ENCODE results near the gene MS4A2. TPM values are rescaled to one million over a fixed set of nuclear protein-coding genes. Genes with fewer than 3 reads are reported as not detected.
"Not testable (repeated sequence)": the region's sequence is repeated elsewhere in the genome, so short reads cannot be mapped to it uniquely, and the experiment has no call there.

Gene MS4A2
- total RNA-seq, 1 donor from 2014 or later, result not detected

DNA sequence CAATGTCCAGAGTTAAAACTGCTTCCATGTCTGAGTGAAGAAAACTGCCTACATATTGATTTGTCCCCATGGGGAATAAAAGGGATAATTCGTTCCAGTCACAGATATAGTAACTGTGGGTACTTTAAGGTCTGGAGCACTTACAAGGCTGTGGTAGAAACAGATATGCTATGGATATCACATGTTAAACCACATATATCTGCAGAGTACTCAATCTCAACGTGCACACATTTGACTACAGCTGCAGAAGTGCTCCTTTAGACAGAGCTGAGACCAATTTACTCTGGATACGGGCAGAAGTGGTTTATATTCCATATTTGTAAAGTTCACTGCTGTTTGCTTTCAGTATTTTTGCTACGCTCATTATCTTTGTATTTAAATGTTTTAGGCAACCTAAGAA lies 9.7 kb upstream of the MS4A2 start:
- no peaks in the 10 kb centered on the region for H3K36me3 Mint-ChIP-seq (ENCODE audit: low read depth)
- H3K4me3 Mint-ChIP-seq (ENCODE audit: low read depth), result no peak overlapping the region
- no peaks in the 10 kb centered on the region for H3K4me1 Mint-ChIP-seq (ENCODE audit: low read depth)
- peaks cover 4% of the 10 kb centered on the region for H3K27me3 Mint-ChIP-seq (ENCODE audit: low read depth)
- H3K9me3 Mint-ChIP-seq, result no peaks in the 10 kb centered on the region
- intact Hi-C loops (cut with micrococcal nuclease), result no loop called here
- no peak for DNase-seq (ENCODE audit: low spot score)
- H3K27ac Mint-ChIP-seq, result no peak overlapping the region

DNA sequence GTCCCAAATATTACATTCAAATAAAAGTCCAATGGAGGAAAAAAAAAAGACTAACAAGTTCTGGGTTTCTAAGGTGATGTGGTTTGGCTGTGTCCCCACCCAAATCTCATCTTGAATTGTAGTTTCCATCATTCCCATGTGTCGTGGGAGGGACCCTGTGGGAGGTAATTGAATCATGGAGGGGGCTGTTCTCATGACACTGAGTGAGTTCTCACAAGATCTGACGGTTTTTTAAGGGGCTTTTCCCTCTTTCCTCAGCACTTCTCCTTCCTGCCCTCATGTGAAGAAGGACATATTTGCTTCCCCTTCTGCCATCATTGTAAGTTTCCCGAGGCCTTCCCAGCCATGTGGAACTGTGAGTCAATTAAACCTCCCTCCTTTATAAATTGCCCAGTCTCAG lies 7.9 kb upstream of the MS4A2 start:
- Mint-ChIP-seq H3K4me1 (ENCODE audit: low read depth) (no peaks in the 10 kb centered on the region), H3K27ac (no peak overlapping the region), H3K36me3 (ENCODE audit: low read depth) (no peaks in the 10 kb centered on the region), H3K27me3 (ENCODE audit: low read depth) (peaks cover 4% of the 10 kb centered on the region), H3K4me3 (ENCODE audit: low read depth) (no peak overlapping the region), H3K9me3 (no peaks in the 10 kb centered on the region)
- DNase-seq (ENCODE audit: low spot score), result no peak
- intact Hi-C loops (cut with micrococcal nuclease), result no loop called here

DNA sequence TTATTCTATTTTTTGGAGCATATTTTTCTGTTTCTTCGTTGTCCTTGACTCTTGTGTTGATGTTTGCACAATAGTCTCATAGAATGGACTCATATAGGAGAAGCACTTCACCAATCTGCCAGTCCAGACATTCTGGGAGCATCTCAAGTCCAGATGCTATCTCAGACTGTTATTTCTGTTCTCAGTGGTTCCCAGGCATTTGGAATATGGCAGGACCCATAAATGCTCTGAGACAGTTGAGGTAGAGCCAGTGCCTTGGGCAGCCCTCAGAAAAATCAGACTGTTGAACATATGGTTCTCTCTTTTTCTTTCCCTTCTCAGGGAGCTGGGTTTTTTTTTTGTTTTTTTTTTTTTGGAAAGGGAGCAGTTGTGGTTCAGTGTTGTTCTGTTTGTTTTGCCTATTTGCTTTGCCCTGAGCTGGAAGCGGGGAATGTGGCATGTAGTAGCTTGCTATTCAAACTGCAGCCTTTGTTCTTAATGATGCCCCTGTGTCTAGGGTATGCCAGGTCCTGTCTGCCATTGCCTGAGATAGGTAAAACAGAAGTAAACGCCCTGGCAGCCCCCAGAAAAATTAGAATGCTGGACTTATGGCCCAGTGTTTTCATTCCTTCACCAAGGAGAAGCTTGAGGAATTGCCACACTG lies 3.7 kb upstream of the MS4A2 start:
- Mint-ChIP-seq H3K27ac (no peak overlapping the region), H3K4me3 (ENCODE audit: low read depth) (no peak overlapping the region), H3K4me1 (ENCODE audit: low read depth) (no peaks in the 10 kb centered on the region), H3K36me3 (ENCODE audit: low read depth) (no peaks in the 10 kb centered on the region), H3K27me3 (ENCODE audit: low read depth) (peaks cover 4% of the 10 kb centered on the region), H3K9me3 (no peaks in the 10 kb centered on the region)
- DNase-seq (ENCODE audit: low spot score), result no peak
- intact Hi-C loops (cut with micrococcal nuclease), result no loop called here

DNA sequence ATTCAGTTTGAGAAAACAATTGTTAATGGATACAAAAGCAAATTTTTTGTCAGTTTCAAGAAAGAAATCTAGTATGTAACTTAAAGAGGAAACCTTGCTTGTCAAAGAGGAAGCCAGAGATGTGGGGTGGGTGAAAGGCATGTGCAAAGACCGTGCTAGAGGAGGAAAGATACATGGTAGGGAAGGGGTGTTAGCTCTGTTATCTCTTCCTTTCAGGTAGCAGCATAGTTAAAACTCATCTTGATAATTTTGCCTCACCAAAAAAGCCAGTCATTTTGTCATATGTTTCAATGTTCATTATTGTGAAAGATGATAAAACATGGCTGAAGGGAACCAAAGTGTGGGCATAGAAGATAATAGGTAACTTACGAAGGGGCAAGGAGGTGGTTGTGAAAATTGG lies 2.6 kb upstream of the MS4A2 start:
- peaks cover 4% of the 10 kb centered on the region for H3K27me3 Mint-ChIP-seq (ENCODE audit: low read depth)
- H3K36me3 Mint-ChIP-seq (ENCODE audit: low read depth), result no peaks in the 10 kb centered on the region
- H3K4me3 Mint-ChIP-seq (ENCODE audit: low read depth), result no peak overlapping the region
- no peaks in the 10 kb centered on the region for H3K4me1 Mint-ChIP-seq (ENCODE audit: low read depth)
- no peak overlapping the region for H3K27ac Mint-ChIP-seq
- intact Hi-C loops (cut with micrococcal nuclease), result no loop called here
- no peak for DNase-seq (ENCODE audit: low spot score)
- H3K9me3 Mint-ChIP-seq, result no peaks in the 10 kb centered on the region

DNA sequence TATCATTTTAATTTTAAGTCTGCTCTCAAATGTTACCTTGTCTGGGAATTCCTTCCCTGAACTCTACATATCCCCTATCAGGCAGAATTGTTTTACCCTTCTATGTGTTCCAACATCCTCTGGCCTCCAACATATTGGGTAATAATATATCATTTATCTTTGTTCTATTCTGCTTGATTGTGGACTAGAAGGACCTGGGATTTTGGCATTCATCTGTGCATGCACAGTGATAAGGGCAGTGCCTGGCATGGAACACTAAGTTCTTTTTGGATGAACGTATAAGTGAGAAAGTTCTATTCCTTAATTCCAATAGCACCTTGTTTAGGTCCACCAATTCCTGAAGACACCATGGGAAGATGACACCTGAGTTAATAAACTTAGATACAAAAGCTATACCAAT lies 1.2 kb upstream of the MS4A2 start:
- no peak for DNase-seq (ENCODE audit: low spot score)
- H3K4me3 Mint-ChIP-seq (ENCODE audit: low read depth), result no peak overlapping the region
- H3K4me1 Mint-ChIP-seq (ENCODE audit: low read depth), result no peaks in the 10 kb centered on the region
- H3K27ac Mint-ChIP-seq, result no peak overlapping the region
- intact Hi-C loops (cut with micrococcal nuclease), result no loop called here
- no peaks in the 10 kb centered on the region for H3K9me3 Mint-ChIP-seq
- no peaks in the 10 kb centered on the region for H3K36me3 Mint-ChIP-seq (ENCODE audit: low read depth)
- H3K27me3 Mint-ChIP-seq (ENCODE audit: low read depth), result peaks cover 2% of the 10 kb centered on the region

DNA sequence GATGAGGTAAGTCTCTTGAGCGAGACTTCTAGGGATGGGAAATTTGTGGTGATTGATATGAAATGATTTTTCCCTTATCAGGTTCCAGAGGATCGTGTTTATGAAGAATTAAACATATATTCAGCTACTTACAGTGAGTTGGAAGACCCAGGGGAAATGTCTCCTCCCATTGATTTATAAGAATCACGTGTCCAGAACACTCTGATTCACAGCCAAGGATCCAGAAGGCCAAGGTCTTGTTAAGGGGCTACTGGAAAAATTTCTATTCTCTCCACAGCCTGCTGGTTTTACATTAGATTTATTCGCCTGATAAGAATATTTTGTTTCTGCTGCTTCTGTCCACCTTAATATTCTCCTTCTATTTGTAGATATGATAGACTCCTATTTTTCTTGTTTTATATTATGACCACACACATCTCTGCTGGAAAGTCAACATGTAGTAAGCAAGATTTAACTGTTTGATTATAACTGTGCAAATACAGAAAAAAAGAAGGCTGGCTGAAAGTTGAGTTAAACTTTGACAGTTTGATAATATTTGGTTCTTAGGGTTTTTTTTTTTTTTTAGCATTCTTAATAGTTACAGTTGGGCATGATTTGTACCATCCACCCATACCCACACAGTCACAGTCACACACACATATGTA lies 7.1 kb downstream of the MS4A2 start:
- Mint-ChIP-seq H3K27me3 (ENCODE audit: low read depth) (no peaks in the 10 kb centered on the region), H3K36me3 (ENCODE audit: low read depth) (no peaks in the 10 kb centered on the region), H3K4me1 (ENCODE audit: low read depth) (no peaks in the 10 kb centered on the region), H3K4me3 (ENCODE audit: low read depth) (no peak overlapping the region), H3K9me3 (no peaks in the 10 kb centered on the region), H3K27ac (no peak overlapping the region)
- intact Hi-C loops (cut with micrococcal nuclease), result no loop called here
- DNase-seq (ENCODE audit: low spot score), result no peak

DNA sequence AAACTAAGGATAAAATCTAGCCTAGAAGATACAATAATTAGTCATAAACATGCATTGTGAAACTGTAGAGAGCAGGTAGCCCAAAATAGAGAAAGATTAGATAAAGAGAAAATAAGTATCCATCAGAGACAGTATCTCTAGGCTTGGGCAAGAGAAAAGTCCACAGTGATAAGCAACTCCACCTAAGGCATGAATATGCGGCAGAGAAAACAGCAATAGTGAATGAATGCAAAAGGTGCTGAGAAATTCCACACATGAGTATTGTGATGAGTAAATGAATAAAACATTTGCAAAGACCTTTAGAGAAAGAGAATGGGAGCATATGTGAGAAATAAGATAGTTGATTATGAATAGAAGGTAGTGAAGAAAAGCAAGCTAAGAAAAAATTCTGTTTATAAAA lies 8.7 kb downstream of the MS4A2 start:
- Mint-ChIP-seq H3K27ac (no peak overlapping the region), H3K36me3 (ENCODE audit: low read depth) (no peaks in the 10 kb centered on the region), H3K4me1 (ENCODE audit: low read depth) (no peaks in the 10 kb centered on the region), H3K4me3 (ENCODE audit: low read depth) (no peak overlapping the region), H3K9me3 (no peaks in the 10 kb centered on the region), H3K27me3 (ENCODE audit: low read depth) (no peaks in the 10 kb centered on the region)
- intact Hi-C loops (cut with micrococcal nuclease), result no loop called here
- DNase-seq (ENCODE audit: low spot score), result no peak

DNA sequence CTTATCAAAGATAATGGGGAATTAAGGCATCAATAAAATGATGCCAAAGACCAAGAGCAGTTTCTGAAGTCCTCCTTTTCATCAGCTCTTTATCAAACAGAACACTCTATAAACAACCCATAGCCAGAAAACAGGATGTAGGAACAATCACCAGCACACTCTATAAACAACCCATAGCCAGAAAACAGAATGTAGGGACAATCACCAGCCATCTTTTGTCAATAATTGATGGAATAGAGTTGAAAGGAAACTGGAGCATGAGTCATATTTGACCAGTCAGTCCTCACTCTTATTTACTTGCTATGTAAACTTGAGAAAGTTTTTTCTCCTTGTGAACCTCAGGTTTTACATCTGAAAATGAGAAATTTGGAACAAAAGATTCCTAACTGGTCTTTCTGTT lies 10.0 kb downstream of the MS4A2 start:
- H3K27ac Mint-ChIP-seq, result no peak overlapping the region
- H3K4me1 Mint-ChIP-seq (ENCODE audit: low read depth), result no peaks in the 10 kb centered on the region
- H3K4me3 Mint-ChIP-seq (ENCODE audit: low read depth), result no peak overlapping the region
- no peaks in the 10 kb centered on the region for H3K36me3 Mint-ChIP-seq (ENCODE audit: low read depth)
- DNase-seq (ENCODE audit: low spot score), result no peak
- H3K27me3 Mint-ChIP-seq (ENCODE audit: low read depth), result no peaks in the 10 kb centered on the region
- intact Hi-C loops (cut with micrococcal nuclease), result no loop called here
- no peaks in the 10 kb centered on the region for H3K9me3 Mint-ChIP-seq

DNA sequence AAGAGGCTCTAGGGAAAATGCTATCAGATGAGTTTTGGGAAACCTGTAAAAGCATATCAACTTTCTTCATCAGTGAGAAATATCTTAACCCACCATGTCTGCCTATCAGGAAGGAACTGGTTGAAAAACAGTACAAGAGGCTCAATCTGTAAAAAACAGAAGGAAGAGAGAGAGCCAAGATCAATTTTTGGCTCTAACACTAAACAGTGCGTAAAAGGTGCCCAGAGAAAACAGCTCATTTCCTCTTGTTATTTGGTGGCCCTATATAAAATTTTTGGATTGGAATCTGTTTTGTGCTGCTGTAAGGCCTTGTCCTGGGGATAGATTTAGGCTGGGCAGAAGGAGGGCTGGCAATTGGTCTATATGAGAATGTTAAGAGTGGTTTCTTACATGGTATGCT lies 12.1 kb downstream of the MS4A2 start:
- Mint-ChIP-seq H3K36me3 (ENCODE audit: low read depth) (no peaks in the 10 kb centered on the region), H3K27me3 (ENCODE audit: low read depth) (peaks cover 2% of the 10 kb centered on the region), H3K9me3 (no peaks in the 10 kb centered on the region), H3K4me3 (ENCODE audit: low read depth) (no peak overlapping the region), H3K27ac (no peak overlapping the region), H3K4me1 (ENCODE audit: low read depth) (no peaks in the 10 kb centered on the region)
- no peak for DNase-seq (ENCODE audit: low spot score)
- intact Hi-C loops (cut with micrococcal nuclease), result no loop called here

DNA sequence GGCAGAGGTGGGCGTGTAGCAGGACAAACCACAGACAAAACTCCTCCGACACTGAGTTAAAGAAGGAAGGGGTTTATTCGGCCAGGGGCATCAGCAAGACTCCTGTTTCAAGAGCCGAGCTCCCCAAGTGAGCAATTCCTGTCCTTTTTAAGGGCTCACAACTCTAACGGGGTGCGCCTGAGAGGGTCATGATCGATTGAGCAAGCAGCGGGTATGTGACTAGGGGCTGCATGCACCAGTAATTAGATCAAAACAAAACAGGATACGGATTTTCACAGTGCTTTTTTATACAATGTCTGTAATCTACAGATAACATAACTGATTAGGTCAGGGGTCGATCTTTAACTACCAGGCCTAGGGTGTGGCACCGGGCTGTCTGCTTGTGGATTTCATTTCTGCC lies 12.9 kb downstream of the MS4A2 start:
- H3K36me3 Mint-ChIP-seq (ENCODE audit: low read depth), result not testable (repeated sequence)

DNA sequence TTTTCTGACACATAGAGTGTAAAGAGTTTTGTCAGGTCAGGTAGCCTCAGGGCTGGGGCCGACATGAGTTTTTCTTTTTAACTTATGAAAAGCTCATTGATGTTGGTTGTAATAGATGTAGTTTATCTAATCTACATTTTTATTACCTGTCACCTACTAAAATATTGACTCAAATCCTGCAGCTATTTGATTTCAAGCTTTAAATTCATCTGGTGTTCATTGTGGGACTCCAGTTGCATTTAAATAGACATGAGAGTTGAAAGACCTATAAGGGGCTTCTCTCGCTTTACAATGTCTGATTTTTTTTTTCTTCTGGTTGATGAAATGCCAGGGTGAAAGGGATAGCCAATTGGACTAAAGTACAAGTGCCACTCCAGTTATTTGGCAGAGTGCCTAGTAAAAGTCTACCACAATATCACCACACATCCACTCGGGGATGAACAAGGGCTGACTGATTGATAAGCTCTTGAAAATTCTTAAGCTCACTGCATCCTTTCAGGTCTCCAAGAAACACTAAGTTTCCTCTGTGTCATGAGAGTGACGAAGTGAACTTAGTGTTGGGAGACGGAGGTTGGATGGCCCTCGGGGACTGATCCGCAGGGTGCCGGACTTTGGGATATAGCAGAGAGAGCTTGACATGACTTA lies 16.1 kb downstream of the MS4A2 start:
- H3K27ac Mint-ChIP-seq; DNase-seq (ENCODE audit: low spot score); H3K4me3 Mint-ChIP-seq (ENCODE audit: low read depth); H3K27me3 Mint-ChIP-seq (ENCODE audit: low read depth); H3K4me1 Mint-ChIP-seq (ENCODE audit: low read depth); H3K9me3 Mint-ChIP-seq; intact Hi-C loops (cut with micrococcal nuclease); H3K36me3 Mint-ChIP-seq (ENCODE audit: low read depth): not testable (repeated sequence)

More for the DNA sequence above, 12.9 kb downstream of the MS4A2 start:
- DNase-seq (ENCODE audit: low spot score); H3K27ac Mint-ChIP-seq; H3K4me1 Mint-ChIP-seq (ENCODE audit: low read depth); H3K9me3 Mint-ChIP-seq; intact Hi-C loops (cut with micrococcal nuclease); H3K4me3 Mint-ChIP-seq (ENCODE audit: low read depth); H3K27me3 Mint-ChIP-seq (ENCODE audit: low read depth): not testable (repeated sequence)

DNA sequence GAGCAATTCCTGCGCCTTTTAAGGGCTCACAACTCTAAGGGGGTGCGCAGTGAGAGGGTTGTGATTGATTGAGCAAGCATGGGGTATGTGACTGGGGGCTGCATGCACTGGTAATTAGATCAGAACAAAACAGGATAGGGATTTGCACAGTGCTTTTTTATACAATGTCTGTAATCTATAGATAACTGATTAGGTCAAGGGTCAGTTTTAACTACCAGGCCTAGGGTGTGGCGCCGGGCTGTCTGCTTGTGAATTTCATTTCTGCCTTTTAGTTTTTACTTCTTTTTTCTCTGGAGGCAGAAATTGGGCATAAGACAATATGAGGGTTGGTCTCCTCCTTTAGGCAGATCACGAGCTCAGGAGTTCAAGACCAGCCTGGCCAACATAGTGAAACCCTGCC lies 20.2 kb downstream of the MS4A2 start:
- DNase-seq (ENCODE audit: low spot score); H3K4me3 Mint-ChIP-seq (ENCODE audit: low read depth); H3K36me3 Mint-ChIP-seq (ENCODE audit: low read depth); H3K27me3 Mint-ChIP-seq (ENCODE audit: low read depth); intact Hi-C loops (cut with micrococcal nuclease); H3K4me1 Mint-ChIP-seq (ENCODE audit: low read depth); H3K27ac Mint-ChIP-seq; H3K9me3 Mint-ChIP-seq: not testable (repeated sequence)

DNA sequence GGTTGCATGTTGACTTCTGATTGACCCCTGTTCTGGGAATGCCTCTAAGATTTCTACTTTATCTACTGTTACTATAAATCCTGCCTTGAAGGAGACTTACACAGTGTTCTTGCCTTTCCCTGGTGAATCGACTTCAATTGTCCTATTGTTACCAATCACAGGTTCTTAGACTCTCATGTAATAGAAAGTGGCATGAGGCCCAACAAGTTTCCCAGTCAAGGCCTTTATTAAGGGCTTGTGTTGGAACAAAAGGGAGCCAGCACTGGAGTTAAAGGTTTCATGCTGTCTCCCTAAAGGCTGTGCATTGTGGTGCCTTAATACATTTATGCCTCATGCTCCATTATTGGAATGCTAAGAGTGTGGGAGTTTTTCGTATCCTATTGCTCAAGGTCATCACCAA lies 23.3 kb downstream of the MS4A2 start:
- Mint-ChIP-seq H3K9me3 (no peaks in the 10 kb centered on the region), H3K27me3 (ENCODE audit: low read depth) (peaks cover 1% of the 10 kb centered on the region), H3K4me1 (ENCODE audit: low read depth) (no peaks in the 10 kb centered on the region), H3K27ac (no peak overlapping the region), H3K4me3 (ENCODE audit: low read depth) (no peak overlapping the region), H3K36me3 (ENCODE audit: low read depth) (no peaks in the 10 kb centered on the region)
- no peak for DNase-seq (ENCODE audit: low spot score)
- intact Hi-C loops (cut with micrococcal nuclease), result no loop called here
